ENCODE results near the gene GRK5.

GRK5 gene

GRCh38 chr10:119416855-119417254, 209.5 kb downstream of the GRK5 start:
- CTCF ChIA-PET = interaction anchor here (1.3 to 1.7 kb wide), 2 partner anchors 77 to 210 kb away, joined by 3 to 7 read pairs; partner anchors contain the start of gene GRK5
- TF ChIP-seq FOXK2 (IDR thresholded peaks at IDR 0.05) (no peak), FOXA1 (IDR thresholded peaks at IDR 0.05) (no peak), ZNF384 (IDR thresholded peaks at IDR 0.05) (no peak)
- DNase-seq (ENCODE audit: extremely low spot score) = peak; percentile 81
- POLR2A ChIA-PET = interaction anchor here (0.6 kb wide), 1 partner anchor 207 kb away, joined by 4 read pairs; no protein-coding TSS in a partner anchor

GRCh38 chr10:119417852-119418251, 210.5 kb downstream of the GRK5 start:
- ChIA-PET CTCF (interaction anchor here (0.9 to 3.0 kb wide), 3 partner anchors 28 to 219 kb away, joined by 3 to 18 read pairs (median 12); no protein-coding TSS in a partner anchor), POLR2A (no interaction called here)
- no peak for DNase-seq (ENCODE audit: extremely low spot score)
- TF ChIP-seq ELF4 (IDR thresholded peaks at IDR 0.05) (no peak), LEF1 (IDR thresholded peaks at IDR 0.05; ENCODE audit: borderline replicate concordance) (no peak), FOXA1 (IDR thresholded peaks at IDR 0.05) (no peak), SP1 (IDR thresholded peaks at IDR 0.05) (no peak), NFRKB (IDR thresholded peaks at IDR 0.05) (no peak), ARNT (IDR thresholded peaks at IDR 0.05) (no peak), CTBP1 (IDR thresholded peaks at IDR 0.05; ENCODE audit: borderline replicate concordance) (no peak), PKNOX1 (IDR thresholded peaks at IDR 0.05) (no peak), L3MBTL2 (conservative IDR thresholded peaks at IDR 0.05) (no peak), FOXK2 (IDR thresholded peaks at IDR 0.05) (no peak), BHLHE40 (IDR thresholded peaks at IDR 0.05; ENCODE audit: borderline replicate concordance) (no peak), HDGF (IDR thresholded peaks at IDR 0.05; ENCODE audit: borderline replicate concordance) (no peak), FOXM1 (IDR thresholded peaks at IDR 0.05; ENCODE audit: borderline replicate concordance) (no peak), TARDBP (IDR thresholded peaks at IDR 0.05) (no peak), ZNF384 (IDR thresholded peaks at IDR 0.05) (no peak), SUZ12 (IDR thresholded peaks at IDR 0.05) (no peak)

- ChIA-PET POLR2A (interaction anchor here (0.5 kb wide), 1 partner anchor 246 kb away, joined by 3 read pairs; no protein-coding TSS in a partner anchor), CTCF (interaction anchor here (0.6 to 3.0 kb wide), 5 partner anchors 204 to 1856 kb away, joined by 3 to 18 read pairs (median 3); no protein-coding TSS in a partner anchor)
- DNase-seq (ENCODE audit: extremely low spot score) = no peak
- no peak for TF ChIP-seq L3MBTL2 (conservative IDR thresholded peaks at IDR 0.05)
- no peak for TF ChIP-seq FOXA1 (IDR thresholded peaks at IDR 0.05)
- TF ChIP-seq CTBP1 (IDR thresholded peaks at IDR 0.05; ENCODE audit: borderline replicate concordance) = no peak
- no peak for TF ChIP-seq HDGF (IDR thresholded peaks at IDR 0.05; ENCODE audit: borderline replicate concordance)
- TF ChIP-seq ZNF384 (IDR thresholded peaks at IDR 0.05) = no peak
- no peak for TF ChIP-seq NFRKB (IDR thresholded peaks at IDR 0.05)
- TF ChIP-seq ARNT (IDR thresholded peaks at IDR 0.05) = no peak
- TF ChIP-seq LEF1 (IDR thresholded peaks at IDR 0.05; ENCODE audit: borderline replicate concordance) = no peak
- no peak for TF ChIP-seq FOXK2 (IDR thresholded peaks at IDR 0.05)
- TF ChIP-seq TARDBP (IDR thresholded peaks at IDR 0.05) = no peak
- no peak for TF ChIP-seq FOXM1 (IDR thresholded peaks at IDR 0.05; ENCODE audit: borderline replicate concordance)
- no peak for TF ChIP-seq ELF4 (IDR thresholded peaks at IDR 0.05)
- no peak for TF ChIP-seq SP1 (IDR thresholded peaks at IDR 0.05)
- no peak for TF ChIP-seq BHLHE40 (IDR thresholded peaks at IDR 0.05; ENCODE audit: borderline replicate concordance)
- TF ChIP-seq PKNOX1 (IDR thresholded peaks at IDR 0.05) = no peak
- TF ChIP-seq SUZ12 (IDR thresholded peaks at IDR 0.05) = no peak
Observed at GRCh38 chr10:119418362-119418761, 211.0 kb downstream of the GRK5 start.

- ChIA-PET POLR2A (no interaction called here), CTCF (interaction anchor here (3.0 kb wide), 1 partner anchor 213 kb away, joined by 18 read pairs; no protein-coding TSS in a partner anchor)
- no peak for DNase-seq (ENCODE audit: extremely low spot score)
- TF ChIP-seq LEF1 (IDR thresholded peaks at IDR 0.05; ENCODE audit: borderline replicate concordance) = no peak
- TF ChIP-seq FOXA1 (IDR thresholded peaks at IDR 0.05) = no peak
- TF ChIP-seq CTBP1 (IDR thresholded peaks at IDR 0.05; ENCODE audit: borderline replicate concordance) = no peak
Observed at GRCh38 chr10:119419931-119420330, 212.6 kb downstream of the GRK5 start.

GRCh38 chr10:119420950-119421875, 213.8 kb downstream of the GRK5 start:
- no peak for DNase-seq (ENCODE audit: extremely low spot score)
- POLR2A ChIA-PET = no interaction called here
- no peak for TF ChIP-seq ELF4 (IDR thresholded peaks at IDR 0.05)
- TF ChIP-seq HDGF (IDR thresholded peaks at IDR 0.05; ENCODE audit: borderline replicate concordance) = no peak
- no peak for TF ChIP-seq BHLHE40 (IDR thresholded peaks at IDR 0.05; ENCODE audit: borderline replicate concordance)
- TF ChIP-seq NFRKB (IDR thresholded peaks at IDR 0.05) = no peak
- CTCF ChIA-PET = interaction anchor here (0.6 to 1.5 kb wide), 6 partner anchors 22 to 212 kb away, joined by 3 to 4 read pairs (median 3); no protein-coding TSS in a partner anchor

- TF ChIP-seq FOXA1 (IDR thresholded peaks at IDR 0.05) (no peak), L3MBTL2 (conservative IDR thresholded peaks at IDR 0.05) (no peak), TARDBP (IDR thresholded peaks at IDR 0.05) (no peak), ZNF384 (IDR thresholded peaks at IDR 0.05) (no peak), FOXK2 (IDR thresholded peaks at IDR 0.05) (no peak), HDGF (IDR thresholded peaks at IDR 0.05; ENCODE audit: borderline replicate concordance) (no peak), SP1 (IDR thresholded peaks at IDR 0.05) (no peak)
- no peak for DNase-seq (ENCODE audit: extremely low spot score)
- ChIA-PET CTCF (interaction anchor here (0.6 to 1.5 kb wide), 4 partner anchors 55 to 213 kb away, joined by 3 to 4 read pairs (median 3); no protein-coding TSS in a partner anchor), POLR2A (no interaction called here)
Observed at GRCh38 chr10:119421891-119422681, 214.7 kb downstream of the GRK5 start.

Measured in HEK293T (cell line).